GM19240 (cell line): ENCODE measurements around the gene CLPX.
"Not testable (repeated sequence)": the region's sequence is repeated elsewhere in the genome, so short reads cannot be mapped to it uniquely, and the experiment has no call there.

Experiments
- DNase-seq: peaks from one replicate; pipeline ENCODE4 v3.0.0; 2011; ENCODE audit warnings: low spot score; ENCODE audit not compliant: insufficient read length

Gene CLPX

GRCh38 chr15:65101891-65102708, 83.0 kb downstream of the CLPX start:
- DNase-seq = no peak

- DNase-seq = peak; percentile 52
Measured at GRCh38 chr15:65101411-65101890, 83.7 kb downstream of the CLPX start.

GRCh38 chr15:65100442-65100841, 84.7 kb downstream of the CLPX start:
- DNase-seq = no peak

GRCh38 chr15:65099801-65100200, 85.3 kb downstream of the CLPX start:
- not testable (repeated sequence) for DNase-seq

GRCh38 chr15:65099336-65099735, 85.8 kb downstream of the CLPX start:
- DNase-seq = no peak
